HepG2 (cell line): ENCODE results near the gene GJC1. TPM values are rescaled to one million over a fixed set of nuclear protein-coding genes. Genes with fewer than 3 reads are reported as not detected.

ENCODE experiments used
- AGO1 ChIP-seq: fragments of 200-400 bp; formaldehyde crosslinking; IDR thresholded peaks from 2 replicates; pipeline ENCODE4 v1.6.1; 2017; ENCODE audit warnings: mild to moderate bottlenecking, low read depth, low read length, moderate library complexity; ENCODE audit not compliant: poor library complexity, severe bottlenecking
- ATF7-NPFF ChIP-seq: sonication (generic); formaldehyde crosslinking; IDR thresholded peaks from 2 replicates; pipeline ENCODE4 v1.8.1; 2023; ENCODE audit warnings: mild to moderate bottlenecking, low read depth, missing genetic modification reagents, moderate library complexity
- ESRRA ChIP-seq: sonication (generic); formaldehyde crosslinking; IDR thresholded peaks from 2 replicates; pipeline ENCODE4 v1.5.1; 2020; ENCODE audit warnings: mild to moderate bottlenecking, low read depth, missing genetic modification reagents
- LRRFIP1 ChIP-seq: sonication (generic); formaldehyde crosslinking; conservative IDR thresholded peaks from 2 replicates; pipeline ENCODE4 v1.4.0; 2020; ENCODE audit warnings: missing genetic modification reagents
- ONECUT2 ChIP-seq: sonication (generic); formaldehyde crosslinking; IDR thresholded peaks from 2 replicates; pipeline ENCODE4 v1.4.0; 2020; ENCODE audit warnings: missing genetic modification reagents
- POLR2AphosphoS2 ChIP-seq: IDR thresholded peaks from 2 replicates; pipeline ENCODE4 v1.6.1; 2011; ENCODE audit warnings: low read depth, low read length, improper control_type of control experiment
- PREB ChIP-seq: sonication (generic); formaldehyde crosslinking; IDR thresholded peaks from 2 replicates; pipeline ENCODE4 v1.4.0; 2020; ENCODE audit warnings: missing genetic modification reagents
- RCOR2 ChIP-seq: IDR thresholded peaks from 2 replicates; pipeline ENCODE4 v1.6.1; 2016; ENCODE audit warnings: missing biosample characterization, missing genetic modification reagents
- RORA ChIP-seq: sonication (generic); formaldehyde crosslinking; IDR thresholded peaks from 2 replicates; pipeline ENCODE4 v1.5.0; 2020; ENCODE audit warnings: mild to moderate bottlenecking, missing genetic modification reagents, moderate library complexity
- SNAI1 ChIP-seq: sonication (generic); formaldehyde crosslinking; IDR thresholded peaks from 2 replicates; pipeline ENCODE4 v1.5.0; 2020; ENCODE audit warnings: mild to moderate bottlenecking, missing genetic modification reagents, borderline replicate concordance
- SRSF4 ChIP-seq: fragments of 200-400 bp; formaldehyde crosslinking; IDR thresholded peaks from one replicate; pipeline ENCODE4 v1.6.1; 2018; ENCODE audit warnings: mild to moderate bottlenecking, low read depth, low read length, moderate library complexity; ENCODE audit not compliant: poor library complexity, severe bottlenecking
- TRIM24 ChIP-seq: sonication (generic); formaldehyde crosslinking; IDR thresholded peaks from 2 replicates; pipeline ENCODE4 v1.8.0; 2022; ENCODE audit warnings: mild to moderate bottlenecking, missing genetic modification reagents
- ZNF136 ChIP-seq: sonication (generic); formaldehyde crosslinking; IDR thresholded peaks from 2 replicates; pipeline ENCODE4 v1.8.1; 2022; ENCODE audit warnings: low read depth, mild to moderate bottlenecking, moderate library complexity, missing genetic modification reagents
- ZNF275 ChIP-seq: sonication (generic); formaldehyde crosslinking; IDR thresholded peaks from 2 replicates; pipeline ENCODE4 v1.8.0; 2022; ENCODE audit warnings: missing genetic modification reagents, mild to moderate bottlenecking, inconsistent platforms, borderline replicate concordance
- ZNF710 ChIP-seq: sonication (generic); formaldehyde crosslinking; IDR thresholded peaks from 2 replicates; pipeline ENCODE4 v1.5.0; 2020; ENCODE audit warnings: mild to moderate bottlenecking, missing genetic modification reagents, borderline replicate concordance
- ZSCAN22 ChIP-seq: sonication (generic); formaldehyde crosslinking; IDR thresholded peaks from 2 replicates; pipeline ENCODE4 v1.4.0; 2020; ENCODE audit warnings: mild to moderate bottlenecking, missing genetic modification reagents
- polyA plus RNA-seq, 8 experiments: library from polyadenylated mRNA; depleted of rRNA in 3 of 8; stranded (reverse) in 7 of 8; unstranded in 1 of 8; fragments of >200 nt; fragmentation: Illumina TruSeq in 4 of 8; extraction: Trizol in 4 of 8; gene quantifications; 2 replicates each; pipeline versions ENCODE4 v1.2.1 to v1.2.3, GENCODE V29; 2011 to 2016; ENCODE audit warnings: low read depth in 4 of 8, missing spikeins in 1 of 8, mixed read lengths in 1 of 8; ENCODE audit not compliant: insufficient read depth in 1 of 8
- total RNA-seq, 5 experiments: library from RNA; depleted of rRNA; stranded (reverse); fragments of >200 nt; fragmentation: Illumina TruSeq; extraction: Trizol; gene quantifications; 2 replicates each; pipeline ENCODE4 v1.2.3, GENCODE V29; 2016; ENCODE audit warnings: low read depth in 1 of 5

GJC1 gene
- total and polyA plus RNA-seq, 2 of the 13 experiments (the other 11 are each of a cell fraction or from before 2014, with no cell fraction given): 1.7 TPM

GRCh38 chr17:44779211-44780025, 50.7 kb downstream of the GJC1 start (continued):
- TF ChIP-seq ATF7-NPFF (CRISPR knock-in tag) (no peak), ZSCAN22 (CRISPR knock-in tag) (no peak), RCOR2 (CRISPR knock-in tag) (no peak), LRRFIP1 (CRISPR knock-in tag) (no peak), SRSF4 (no peak), RORA (CRISPR knock-in tag) (no peak), ONECUT2 (CRISPR knock-in tag) (no peak), ZNF710 (CRISPR knock-in tag) (peak; percentile 85; the same call in 1 of the 2 replicates), SNAI1 (no peak), ZNF275 (CRISPR knock-in tag) (0 out of 2 replicates have a peak, but pooled peaks have one; percentile 31), ZNF136 (CRISPR knock-in tag) (no peak), ESRRA (CRISPR knock-in tag) (peak; percentile 77; the same call in 1 of the 2 replicates), PREB (CRISPR knock-in tag) (no peak), AGO1 (peak; percentile 62), POLR2AphosphoS2 (no peak), TRIM24 (CRISPR knock-in tag) (no peak)
